KOPT-K1 (cell line): ENCODE results near the gene ETV3.

Experiments
- H3K27ac ChIP-seq: fragments of 200-600 bp; sonication (generic); 2 replicates; pipeline ENCODE4 v1.5.1; 2016; ENCODE audit warnings: antibody characterized with exemption, mild to moderate bottlenecking, low read depth, low read length; ENCODE audit not compliant: poor library complexity, severe bottlenecking
- H3K36me3 ChIP-seq: fragments of 200-600 bp; sonication (generic); 2 replicates; pipeline ENCODE4 v1.5.1; 2017; ENCODE audit warnings: antibody characterized with exemption, mild to moderate bottlenecking, low read length, moderate library complexity; ENCODE audit not compliant: insufficient read depth
- H3K9me3 ChIP-seq: fragments of 200-600 bp; sonication (generic); 2 replicates; pipeline ENCODE4 v1.5.1; 2017; ENCODE audit warnings: antibody characterized with exemption, low read length, mild to moderate bottlenecking; ENCODE audit not compliant: insufficient read depth, poor library complexity, severe bottlenecking

The ETV3 gene

DNA sequence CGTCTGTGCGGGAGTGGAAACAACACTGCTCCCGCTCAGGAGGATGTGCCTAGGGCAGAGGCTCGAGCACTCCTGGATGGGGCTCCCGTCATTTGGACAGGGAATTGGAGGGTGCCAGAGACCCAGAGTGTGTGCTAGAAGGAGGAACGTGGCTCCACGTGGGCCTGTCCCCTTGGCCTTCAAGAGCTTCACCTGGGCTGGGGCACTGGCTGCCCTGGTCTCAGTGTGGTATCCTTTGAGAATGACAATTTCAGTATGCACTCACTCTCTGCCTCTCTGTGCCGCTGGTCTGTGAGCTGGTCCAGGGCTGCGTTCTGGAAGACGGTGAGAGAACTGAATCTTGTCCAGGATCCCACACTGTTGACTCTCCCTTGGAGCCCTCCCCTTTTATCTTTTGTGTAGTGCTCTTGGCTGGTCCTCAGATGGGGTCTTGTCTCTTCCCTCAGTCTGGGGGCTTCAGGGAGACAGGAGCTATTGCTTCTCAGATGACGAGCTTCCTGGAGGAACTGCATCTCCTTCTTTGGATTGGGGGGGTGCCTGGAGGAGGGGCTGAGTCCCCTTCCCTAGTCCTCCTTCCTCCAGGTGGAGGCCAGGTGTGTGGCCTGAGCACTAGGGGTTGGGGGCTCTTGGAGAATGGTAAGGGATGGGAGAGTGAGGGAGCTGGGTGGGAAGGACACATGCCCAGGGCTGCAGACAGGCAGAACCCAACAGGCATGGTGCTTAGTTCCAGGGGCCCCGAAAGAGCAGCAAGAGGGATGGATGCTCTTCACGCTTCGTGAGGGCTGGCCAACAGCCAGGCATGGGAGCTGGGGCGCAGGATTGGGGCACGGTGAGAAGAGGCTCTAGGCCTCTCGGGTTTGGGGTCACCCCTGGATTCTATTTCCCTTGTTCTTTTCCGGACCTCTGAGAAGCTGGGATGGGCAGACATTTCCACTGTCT lies 23.7 kb downstream of the ETV3 start:
- H3K27ac ChIP-seq = no peak overlapping the region
- H3K36me3 ChIP-seq = no peaks in the 10 kb centered on the region
- no peaks in the 10 kb centered on the region for H3K9me3 ChIP-seq

GRCh38 chr1:157113631-157114030 lies 24.6 kb downstream of the ETV3 start:
- Histone ChIP-seq H3K27ac (no peak overlapping the region), H3K9me3 (no peaks in the 10 kb centered on the region), H3K36me3 (no peaks in the 10 kb centered on the region)

DNA sequence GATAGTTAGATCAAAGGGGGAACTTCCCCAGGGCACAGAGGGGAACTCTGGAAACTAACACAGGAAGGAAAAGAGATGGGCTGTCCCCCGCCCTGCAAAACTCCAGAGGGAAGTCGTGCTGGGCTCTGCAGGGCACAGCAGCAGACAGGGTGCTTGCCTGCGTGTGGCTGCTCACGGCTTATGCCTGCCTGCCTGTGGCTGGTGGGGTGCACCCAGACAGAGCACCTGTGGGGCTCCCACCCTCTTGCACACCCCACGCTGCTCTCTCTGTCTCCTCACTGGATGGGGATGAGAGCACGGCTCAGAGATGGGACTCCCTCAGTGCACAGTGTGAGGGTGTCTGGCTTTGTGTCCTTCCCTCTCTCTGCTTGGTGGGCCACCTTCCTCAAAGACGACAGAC lies 25.1 kb downstream of the ETV3 start:
- Histone ChIP-seq H3K27ac (no peak overlapping the region), H3K36me3 (no peaks in the 10 kb centered on the region), H3K9me3 (no peaks in the 10 kb centered on the region)

DNA sequence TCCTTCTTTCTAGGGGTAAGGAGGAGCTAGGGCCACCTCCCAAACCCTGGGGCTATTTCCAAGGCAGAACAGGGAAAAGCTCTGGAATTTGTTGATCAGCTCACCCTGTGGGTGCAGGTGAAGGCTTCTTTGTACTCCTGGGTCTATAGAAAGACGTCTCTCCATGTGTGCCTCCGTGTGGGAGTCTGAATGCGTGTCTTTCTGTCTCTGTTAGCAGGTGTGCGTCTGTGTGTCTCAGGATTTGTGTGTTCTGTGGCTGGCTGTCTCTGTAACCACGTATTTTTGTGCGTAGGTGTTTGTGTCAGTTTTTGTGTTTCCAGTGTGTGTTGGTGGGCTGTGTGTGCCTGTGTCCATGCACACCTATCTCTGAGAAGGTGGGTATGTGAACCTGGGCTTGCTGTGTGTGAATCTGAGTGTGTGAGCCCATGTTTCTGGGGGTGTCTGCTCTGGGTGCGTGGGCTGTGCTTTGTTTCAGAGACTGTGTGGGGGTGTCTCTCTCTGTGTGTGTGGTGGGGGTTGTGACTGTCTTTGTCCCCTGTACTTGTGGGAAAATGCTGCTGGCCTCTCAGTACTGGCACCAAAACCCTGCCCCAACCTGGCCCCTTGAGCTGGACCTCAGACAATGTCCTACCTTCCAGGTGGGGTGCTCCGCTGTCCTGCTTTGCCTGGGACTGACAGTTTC lies 25.9 kb downstream of the ETV3 start:
- Histone ChIP-seq H3K36me3 (no peaks in the 10 kb centered on the region), H3K9me3 (no peaks in the 10 kb centered on the region), H3K27ac (no peak overlapping the region)

- H3K9me3 ChIP-seq = no peaks in the 10 kb centered on the region
- H3K27ac ChIP-seq = no peak overlapping the region
- H3K36me3 ChIP-seq = no peaks in the 10 kb centered on the region
Observed at GRCh38 chr1:157111396-157112165, 26.6 kb downstream of the ETV3 start.

DNA sequence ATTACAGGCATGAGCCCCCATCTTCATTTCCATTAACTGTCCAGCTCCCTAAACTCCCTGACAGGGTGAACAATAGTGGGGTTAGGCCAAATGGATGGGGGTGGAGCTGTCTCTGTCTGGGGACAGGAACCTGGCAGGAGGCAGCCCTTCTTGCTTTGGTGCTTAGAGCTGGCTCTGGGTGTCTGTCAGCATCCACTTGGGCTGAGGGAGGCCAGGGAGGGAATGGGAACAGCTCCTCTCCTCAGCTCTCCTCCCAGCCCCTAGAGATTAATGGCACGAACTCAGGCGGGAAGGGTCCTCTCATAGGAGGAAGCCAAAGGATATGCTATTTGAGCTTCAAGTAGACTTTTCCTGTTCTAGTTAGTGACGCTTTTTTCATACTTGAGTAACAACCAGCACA lies 27.5 kb downstream of the ETV3 start:
- no peaks in the 10 kb centered on the region for H3K36me3 ChIP-seq
- H3K9me3 ChIP-seq = no peaks in the 10 kb centered on the region
- H3K27ac ChIP-seq = no peak overlapping the region

- Histone ChIP-seq H3K36me3 (no peaks in the 10 kb centered on the region), H3K27ac (no peak overlapping the region), H3K9me3 (no peaks in the 10 kb centered on the region)
Observed at GRCh38 chr1:157110003-157110402, 28.2 kb downstream of the ETV3 start.

DNA sequence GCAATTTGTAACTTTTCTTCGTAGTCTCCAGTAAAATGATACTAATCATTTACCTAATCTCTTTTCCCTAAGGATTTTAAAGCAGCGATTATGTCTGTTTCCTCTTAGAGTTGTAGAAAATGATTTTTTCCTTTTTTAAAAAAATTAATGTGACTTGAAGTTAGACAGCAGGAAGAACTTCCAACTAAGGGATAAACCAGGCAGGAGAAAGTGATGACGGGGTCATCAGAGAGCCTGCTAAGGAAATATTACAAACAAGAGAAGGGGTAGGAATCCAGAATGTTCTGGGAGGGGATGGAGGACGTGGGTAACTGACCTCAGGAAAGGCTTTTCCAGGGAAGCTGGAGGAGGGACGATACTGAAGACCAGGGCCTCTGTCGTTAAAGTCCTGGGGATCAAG lies 29.7 kb downstream of the ETV3 start:
- Histone ChIP-seq H3K27ac (no peak overlapping the region), H3K36me3 (no peaks in the 10 kb centered on the region), H3K9me3 (no peaks in the 10 kb centered on the region)

- Histone ChIP-seq H3K27ac (no peak overlapping the region), H3K36me3 (no peaks in the 10 kb centered on the region), H3K9me3 (no peaks in the 10 kb centered on the region)
Observed at GRCh38 chr1:157107702-157108101, 30.5 kb downstream of the ETV3 start.

GRCh38 chr1:157106813-157107189 lies 31.4 kb downstream of the ETV3 start:
- Histone ChIP-seq H3K36me3 (no peaks in the 10 kb centered on the region), H3K27ac (no peak overlapping the region), H3K9me3 (no peaks in the 10 kb centered on the region)

DNA sequence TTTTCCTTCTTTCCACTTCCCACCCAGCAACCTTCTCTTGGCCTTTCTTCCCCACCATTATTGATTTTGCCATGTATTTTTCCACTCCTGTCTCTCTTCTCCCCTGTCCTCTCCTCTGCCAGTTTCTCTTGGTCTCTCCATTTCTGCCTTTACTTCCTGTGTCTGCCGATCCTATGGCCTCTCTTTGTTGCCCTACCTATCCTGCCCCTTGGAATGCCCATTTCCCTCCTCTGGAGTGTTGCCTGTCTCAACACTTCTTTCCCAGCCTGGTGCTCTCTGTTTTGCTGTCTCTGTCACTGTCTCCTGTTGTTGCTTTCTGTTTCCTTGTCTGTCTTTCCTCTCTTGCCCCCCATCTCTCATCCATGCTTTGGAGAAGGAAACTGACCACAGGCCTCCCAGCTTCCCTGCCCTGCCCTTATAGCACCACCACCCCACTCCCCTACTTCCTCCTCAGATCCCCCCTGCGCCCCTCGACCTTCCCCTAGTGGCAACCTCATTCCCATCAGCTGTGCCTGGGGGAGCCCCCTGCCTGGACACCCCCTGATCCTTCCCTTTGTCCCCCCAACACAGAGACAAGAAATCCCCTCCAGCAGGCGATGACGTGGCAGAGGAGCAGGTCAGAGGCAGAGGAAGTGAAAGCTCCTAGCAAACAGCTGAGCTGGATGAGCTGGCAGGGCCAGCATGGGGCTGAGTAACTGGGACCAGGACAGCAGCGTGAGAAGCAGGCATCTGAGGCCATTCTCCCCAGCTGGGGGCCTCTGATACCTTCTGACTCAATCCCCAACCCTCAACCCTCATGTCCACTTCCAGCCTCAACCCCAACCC lies 32.0 kb downstream of the ETV3 start:
- Histone ChIP-seq H3K27ac (no peak overlapping the region), H3K9me3 (no peaks in the 10 kb centered on the region), H3K36me3 (no peaks in the 10 kb centered on the region)

GRCh38 chr1:157105298-157105987 lies 32.8 kb downstream of the ETV3 start:
- no peaks in the 10 kb centered on the region for H3K36me3 ChIP-seq
- H3K9me3 ChIP-seq = no peaks in the 10 kb centered on the region
- H3K27ac ChIP-seq = no peak overlapping the region

GRCh38 chr1:157104598-157105293 lies 33.4 kb downstream of the ETV3 start:
- Histone ChIP-seq H3K27ac (no peak overlapping the region), H3K9me3 (no peaks in the 10 kb centered on the region), H3K36me3 (no peaks in the 10 kb centered on the region)

GRCh38 chr1:157103268-157103667 lies 34.9 kb downstream of the ETV3 start:
- no peak overlapping the region for H3K27ac ChIP-seq
- no peaks in the 10 kb centered on the region for H3K36me3 ChIP-seq
- H3K9me3 ChIP-seq = no peaks in the 10 kb centered on the region
